CD8-positive, alpha-beta memory T cell (primary cell): ENCODE data around the gene CNOT2. TPM values are rescaled to one million over a fixed set of nuclear protein-coding genes. Genes with fewer than 3 reads are reported as not detected.
"Not testable (repeated sequence)": the region's sequence is repeated elsewhere in the genome, so short reads cannot be mapped to it uniquely, and the experiment has no call there.

Experiments
- CTCF ChIA-PET: fragments of 350-600 bp; sonication (Branson Sonifier 250); formaldehyde crosslinking; loops from one replicate; lab custom pipeline; 2021; ENCODE audit warnings: antibody characterized with exemption; lab: Charles Lee
- POLR2A ChIA-PET: fragments of 350-600 bp; sonication (Branson Sonifier 250); formaldehyde crosslinking; loops from one replicate; lab custom pipeline; 2021; ENCODE audit warnings: antibody characterized with exemption; lab: Charles Lee
- DNase-seq, 5 donors: peaks; one replicate each; pipeline versions ENCODE4 v3.0.0 to v3.0.0-alpha.2; 2020 to 2022; ENCODE audit warnings: mixed read lengths in 1 of 5
- H3K27ac ChIP-seq: one replicate; pipeline ENCODE4 v1.7.0; 2013; ENCODE audit warnings: low read depth, mild to moderate bottlenecking, low read length, moderate library complexity
- H3K27me3 ChIP-seq: 2 replicates; pipeline ENCODE4 v1.7.0; 2013; ENCODE audit warnings: low read length, mild to moderate bottlenecking; ENCODE audit not compliant: insufficient read depth, poor library complexity, severe bottlenecking
- H3K36me3 ChIP-seq: 2 replicates; pipeline ENCODE4 v1.7.0; 2013; ENCODE audit warnings: mild to moderate bottlenecking, low read length, moderate library complexity; ENCODE audit not compliant: insufficient read depth
- H3K4me1 ChIP-seq: 2 replicates; pipeline ENCODE4 v1.7.0; 2013; ENCODE audit warnings: mild to moderate bottlenecking, low read length, moderate library complexity; ENCODE audit not compliant: insufficient read depth
- H3K4me3 ChIP-seq: 2 replicates; pipeline ENCODE4 v1.7.0; 2013; ENCODE audit warnings: mild to moderate bottlenecking, low read length
- H3K9me3 ChIP-seq: 2 replicates; pipeline ENCODE4 v1.7.0; 2013; ENCODE audit warnings: mild to moderate bottlenecking, low read length
- H3K27ac Mint-ChIP-seq, 8 donors: one replicate each; pipeline ENCODE4 v1.8.0; 2020 to 2021; ENCODE audit warnings: mixed read lengths in 8 of 8, mild to moderate bottlenecking in 6 of 8, inconsistent platforms in 3 of 8, moderate library complexity in 3 of 8
- H3K27me3 Mint-ChIP-seq, 2 donors: one replicate each; pipeline ENCODE4 v1.8.0; 2020 to 2021; ENCODE audit warnings: mixed read lengths in 2 of 2, mild to moderate bottlenecking in 1 of 2, moderate library complexity in 1 of 2
- H3K36me3 Mint-ChIP-seq, 3 donors: one replicate each; pipeline ENCODE4 v1.8.0; 2020 to 2021; ENCODE audit warnings: mixed read lengths in 3 of 3, inconsistent platforms in 1 of 3, mild to moderate bottlenecking in 1 of 3
- H3K4me1 Mint-ChIP-seq, 3 donors: one replicate each; pipeline ENCODE4 v1.8.0; 2020 to 2021; ENCODE audit warnings: mixed read lengths in 3 of 3, inconsistent platforms in 1 of 3, mild to moderate bottlenecking in 1 of 3
- H3K4me3 Mint-ChIP-seq, 7 donors: one replicate each; pipeline ENCODE4 v1.8.0; 2020 to 2021; ENCODE audit warnings: mixed read lengths in 7 of 7, mild to moderate bottlenecking in 6 of 7, moderate library complexity in 4 of 7, inconsistent platforms in 2 of 7
- H3K9me3 Mint-ChIP-seq, 5 donors: one replicate each; pipeline ENCODE4 v1.8.0; 2020 to 2022; ENCODE audit warnings: mixed read lengths in 5 of 5, mild to moderate bottlenecking in 3 of 5, moderate library complexity in 2 of 5, inconsistent platforms in 1 of 5
- polyA plus RNA-seq: library from polyadenylated mRNA; unstranded; fragments of 300-500 nt; fragmentation: Illumina TruSeq; gene quantifications from one replicate; pipeline ENCODE4 v1.2.3, GENCODE V29; 2021
- total RNA-seq, 2 experiments: library from RNA; stranded (reverse); gene quantifications; one replicate each; pipeline ENCODE4 v1.2.3, GENCODE V29; 2021

CNOT2 gene
- total and polyA plus RNA-seq, 3 experiments from 2014 or later: 70.5 to 118 (median 73.7) TPM

DNA sequence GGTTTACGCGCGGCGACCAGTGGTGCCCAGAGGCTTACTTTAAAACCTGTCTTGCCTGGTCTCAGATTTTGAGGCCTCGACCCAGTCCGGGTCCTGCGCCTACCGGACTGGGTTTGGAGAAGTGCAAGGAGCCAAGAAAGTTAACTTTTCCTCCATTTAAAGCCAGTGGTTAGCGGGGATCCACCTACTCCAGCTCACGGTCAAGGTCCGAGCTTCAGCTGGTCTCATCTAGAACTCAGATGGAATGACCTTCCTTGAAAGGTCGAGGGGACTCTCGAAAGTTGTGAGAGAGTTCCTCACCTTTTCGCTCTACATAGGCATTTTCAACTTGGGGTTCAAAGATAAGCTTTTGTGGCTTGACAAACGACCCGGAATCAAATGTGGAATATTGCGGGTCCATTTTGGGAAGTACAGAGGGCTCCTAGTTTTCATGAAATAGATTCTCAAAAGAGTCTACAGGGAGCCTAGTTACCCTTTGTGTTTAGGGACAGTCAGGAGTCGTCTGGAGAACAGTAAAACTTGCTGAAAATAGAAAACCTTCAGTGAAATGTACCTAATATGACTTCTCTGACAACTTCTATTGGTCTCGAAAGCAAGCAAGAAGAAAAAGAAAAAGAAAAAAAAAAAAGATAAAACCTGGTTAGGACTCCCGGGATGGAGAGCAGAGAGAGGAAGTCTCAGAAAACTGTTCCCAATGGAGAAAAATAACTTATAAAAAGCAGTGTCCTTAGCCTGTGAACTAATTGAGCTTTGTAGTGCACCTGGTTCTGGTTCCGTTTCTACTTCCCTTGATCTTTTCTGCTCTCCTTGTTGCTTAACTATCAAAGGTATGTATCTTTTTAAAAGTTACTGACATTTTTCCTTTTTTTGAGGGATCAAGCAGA is 124.3 kb downstream of the CNOT2 start:
- POLR2A ChIA-PET: no interaction called here
- H3K27ac ChIP-seq: no peak overlapping the region
- DNase-seq: no peak

GRCh38 chr12:70372881-70373280 is 129.6 kb downstream of the CNOT2 start:
- Mint-ChIP-seq H3K27ac (no peak overlapping the region), H3K27me3 (no peaks in the 10 kb centered on the region), H3K4me1 (peaks cover under 1% of the 10 kb centered on the region in 3 donors), H3K36me3 (peaks cover 0 to 4% (median 0%) of the 10 kb centered on the region in 3 donors), H3K9me3 (no peaks in the 10 kb centered on the region), H3K4me3 (no peak overlapping the region)
- no peak overlapping the region for H3K27ac ChIP-seq
- CTCF ChIA-PET: no interaction called here
- H3K4me3 ChIP-seq: no peak overlapping the region
- H3K4me1 ChIP-seq: no peaks in the 10 kb centered on the region
- no peaks in the 10 kb centered on the region for H3K27me3 ChIP-seq
- no peaks in the 10 kb centered on the region for H3K9me3 ChIP-seq
- DNase-seq: no peak
- no peaks in the 10 kb centered on the region for H3K36me3 ChIP-seq
- POLR2A ChIA-PET: no interaction called here

More for the DNA sequence above, 124.3 kb downstream of the CNOT2 start:
- Histone ChIP-seq H3K9me3 (no peaks in the 10 kb centered on the region), H3K27me3 (no peaks in the 10 kb centered on the region), H3K36me3 (no peaks in the 10 kb centered on the region), H3K4me1 (peaks cover 16% of the 10 kb centered on the region), H3K4me3 (peak overlapping the region; percentile 87)
- Mint-ChIP-seq H3K36me3 (peaks cover 0 to 4% (median 0%) of the 10 kb centered on the region in 3 donors), H3K27me3 (peaks cover 0 to 13% of the 10 kb centered on the region in 2 donors), H3K4me3 (peak overlapping the region; percentile 90 to 99 (median 95)), H3K4me1 (peaks cover 16 to 23% (median 21%) of the 10 kb centered on the region in 3 donors), H3K27ac (peak overlapping the region in 5 of 8 donors; percentile 57 to 90 (median 76)), H3K9me3 (no peaks in the 10 kb centered on the region)
- CTCF ChIA-PET: no interaction called here

DNA sequence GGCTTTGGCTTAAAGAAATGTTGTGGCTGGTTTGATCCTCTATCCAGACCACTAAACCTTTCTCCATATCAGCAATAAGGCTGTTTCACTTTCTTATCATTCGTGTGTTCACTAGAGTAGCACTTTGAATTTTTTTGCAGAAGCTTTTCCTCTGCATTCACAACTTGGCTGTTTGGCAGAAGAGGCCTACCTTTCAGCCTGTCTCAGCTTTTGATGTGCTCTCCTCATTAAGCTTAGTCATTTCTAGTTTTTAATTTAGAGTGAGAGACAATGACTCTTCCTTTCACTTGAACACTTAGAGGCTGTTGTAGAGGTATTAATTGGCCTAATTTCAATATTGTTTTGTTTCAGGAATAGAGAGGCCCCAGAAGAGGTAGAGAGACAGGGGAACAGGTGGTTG is 136.6 kb downstream of the CNOT2 start:
- Mint-ChIP-seq H3K27me3 (no peaks in the 10 kb centered on the region), H3K9me3 (no peaks in the 10 kb centered on the region), H3K27ac (no peak overlapping the region), H3K4me1 (no peaks in the 10 kb centered on the region), H3K36me3 (peaks cover 0 to 18% (median 0%) of the 10 kb centered on the region in 3 donors), H3K4me3 (no peak overlapping the region)
- POLR2A ChIA-PET: no interaction called here
- CTCF ChIA-PET: no interaction called here
- DNase-seq: no peak
- Histone ChIP-seq H3K36me3 (no peaks in the 10 kb centered on the region), H3K4me3 (no peak overlapping the region), H3K9me3 (no peaks in the 10 kb centered on the region), H3K27me3 (no peaks in the 10 kb centered on the region), H3K27ac (no peak overlapping the region), H3K4me1 (no peaks in the 10 kb centered on the region)

GRCh38 chr12:70383484-70383883 is 140.3 kb downstream of the CNOT2 start:
- Histone ChIP-seq H3K4me1 (no peaks in the 10 kb centered on the region), H3K9me3 (no peaks in the 10 kb centered on the region), H3K27ac (no peak overlapping the region), H3K36me3 (no peaks in the 10 kb centered on the region), H3K4me3 (no peak overlapping the region), H3K27me3 (no peaks in the 10 kb centered on the region)
- no peak overlapping the region for H3K27ac Mint-ChIP-seq
- H3K36me3 Mint-ChIP-seq: peaks cover 0 to 16% (median 0%) of the 10 kb centered on the region in 3 donors
- peaks cover 0 to 2% (median 0%) of the 10 kb centered on the region in 5 donors for H3K9me3 Mint-ChIP-seq
- no peak for DNase-seq
- CTCF ChIA-PET: no interaction called here
- POLR2A ChIA-PET: no interaction called here
- H3K27me3 Mint-ChIP-seq: no peaks in the 10 kb centered on the region
- no peak overlapping the region for H3K4me3 Mint-ChIP-seq
- no peaks in the 10 kb centered on the region for H3K4me1 Mint-ChIP-seq

DNA sequence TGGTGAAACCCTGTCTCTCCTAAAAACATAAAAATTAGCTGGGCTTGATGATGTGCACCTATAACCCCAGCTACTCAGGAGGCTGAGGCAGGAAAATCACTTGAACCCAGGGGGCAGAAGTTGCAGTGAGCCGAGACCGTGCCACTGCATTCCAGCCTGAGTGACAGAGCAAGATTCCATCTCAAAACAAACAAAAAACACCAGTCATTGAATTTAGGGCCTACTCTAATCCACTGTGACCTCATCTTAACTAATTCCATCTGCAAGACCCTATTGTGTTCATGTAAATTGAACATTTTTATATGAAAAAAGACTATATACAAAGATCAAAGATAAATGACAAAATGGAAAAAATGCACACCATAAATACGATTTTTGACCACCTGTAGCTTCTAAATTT is 140.7 kb downstream of the CNOT2 start:
- Histone ChIP-seq H3K27me3 (no peaks in the 10 kb centered on the region), H3K4me1 (no peaks in the 10 kb centered on the region), H3K27ac (no peak overlapping the region), H3K4me3 (no peak overlapping the region), H3K9me3 (no peaks in the 10 kb centered on the region), H3K36me3 (no peaks in the 10 kb centered on the region)
- no peak for DNase-seq
- H3K27me3 Mint-ChIP-seq: no peaks in the 10 kb centered on the region
- ChIA-PET CTCF (no interaction called here), POLR2A (no interaction called here)
- no peak overlapping the region for H3K27ac Mint-ChIP-seq
- peaks cover 0 to 2% (median 0%) of the 10 kb centered on the region in 5 donors for H3K9me3 Mint-ChIP-seq
- peaks cover 0 to 20% (median 0%) of the 10 kb centered on the region in 3 donors for H3K36me3 Mint-ChIP-seq
- H3K4me3 Mint-ChIP-seq: no peak overlapping the region
- no peaks in the 10 kb centered on the region for H3K4me1 Mint-ChIP-seq

DNA sequence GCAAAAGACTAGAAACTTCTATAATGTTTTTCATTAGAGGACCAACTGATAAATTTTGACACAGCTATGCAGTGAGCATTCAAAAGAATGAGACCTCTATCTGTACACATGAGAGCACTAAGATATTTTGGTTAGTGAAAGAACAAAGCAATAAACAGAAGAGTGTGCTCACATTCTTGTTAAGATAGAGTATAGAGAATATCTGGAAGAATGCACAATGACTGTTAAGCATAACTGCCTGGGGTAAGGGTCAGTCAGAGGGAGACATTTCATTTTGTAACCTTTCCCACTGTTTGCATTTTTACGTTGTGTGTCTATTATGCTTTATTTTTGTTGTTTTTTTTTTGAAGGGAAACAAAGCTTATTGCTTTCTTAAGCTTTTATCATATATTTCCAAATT is 143.5 kb downstream of the CNOT2 start:
- H3K36me3 Mint-ChIP-seq: peaks cover 0 to 16% (median 1%) of the 10 kb centered on the region in 3 donors
- H3K27me3 ChIP-seq: no peaks in the 10 kb centered on the region
- H3K9me3 Mint-ChIP-seq: peaks cover 0 to 5% (median 2%) of the 10 kb centered on the region in 5 donors
- no peaks in the 10 kb centered on the region for H3K27me3 Mint-ChIP-seq
- H3K27ac ChIP-seq: no peak overlapping the region
- ChIA-PET POLR2A (no interaction called here), CTCF (no interaction called here)
- H3K4me1 Mint-ChIP-seq: no peaks in the 10 kb centered on the region
- H3K4me3 ChIP-seq: no peak overlapping the region
- no peak overlapping the region for H3K27ac Mint-ChIP-seq
- no peaks in the 10 kb centered on the region for H3K9me3 ChIP-seq
- H3K36me3 ChIP-seq: no peaks in the 10 kb centered on the region
- H3K4me3 Mint-ChIP-seq: no peak overlapping the region
- no peaks in the 10 kb centered on the region for H3K4me1 ChIP-seq
- DNase-seq: no peak

GRCh38 chr12:70389678-70390077 is 146.4 kb downstream of the CNOT2 start:
- POLR2A ChIA-PET: no interaction called here
- Mint-ChIP-seq H3K9me3 (peaks cover 0 to 5% (median 2%) of the 10 kb centered on the region in 5 donors), H3K4me3 (no peak overlapping the region), H3K27me3 (peaks cover 0 to 6% of the 10 kb centered on the region in 2 donors), H3K27ac (peak overlapping the region in 1 of 8 donors; percentile 5), H3K4me1 (no peaks in the 10 kb centered on the region), H3K36me3 (peaks cover 0 to 16% (median 1%) of the 10 kb centered on the region in 3 donors)
- no peaks in the 10 kb centered on the region for H3K36me3 ChIP-seq
- no peaks in the 10 kb centered on the region for H3K27me3 ChIP-seq
- no peak for DNase-seq
- H3K4me1 ChIP-seq: no peaks in the 10 kb centered on the region
- no peaks in the 10 kb centered on the region for H3K9me3 ChIP-seq
- no peak overlapping the region for H3K4me3 ChIP-seq
- CTCF ChIA-PET: no interaction called here
- H3K27ac ChIP-seq: no peak overlapping the region

DNA sequence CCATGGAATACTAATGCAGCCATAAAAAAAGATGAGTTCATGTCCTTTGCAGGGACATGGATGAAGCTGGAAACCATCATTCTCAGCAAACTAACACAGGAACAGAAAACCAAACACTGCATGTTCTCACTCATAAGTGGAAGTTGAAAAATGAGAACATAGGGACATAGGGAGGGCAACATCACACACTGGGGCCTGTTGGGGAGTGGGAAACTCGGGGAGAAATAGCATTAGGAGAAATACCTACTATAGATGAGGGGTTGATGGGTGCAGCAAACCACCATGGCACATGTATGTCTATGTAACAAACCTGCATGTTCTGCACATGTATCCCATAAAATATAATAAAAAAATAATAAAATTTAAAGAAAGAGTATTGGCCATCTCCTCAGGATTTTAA is 149.4 kb downstream of the CNOT2 start:
- POLR2A ChIA-PET, H3K4me1 ChIP-seq, H3K9me3 Mint-ChIP-seq, H3K4me3 Mint-ChIP-seq, H3K9me3 ChIP-seq, H3K4me3 ChIP-seq, CTCF ChIA-PET, H3K4me1 Mint-ChIP-seq, H3K27ac Mint-ChIP-seq, H3K36me3 ChIP-seq, H3K27ac ChIP-seq, DNase-seq, H3K27me3 ChIP-seq, H3K27me3 Mint-ChIP-seq: not testable (repeated sequence)
- peaks cover 0 to 16% (median 1%) of the 10 kb centered on the region in 3 donors for H3K36me3 Mint-ChIP-seq
